Neural cell (in vitro differentiated cells): ENCODE results near the gene GAS7. TPM values are rescaled to one million over a fixed set of nuclear protein-coding genes. Genes with fewer than 3 reads are reported as not detected.
"Not testable (repeated sequence)": the region's sequence is repeated elsewhere in the genome, so short reads cannot be mapped to it uniquely, and the experiment has no call there.

ENCODE experiments used
- H2AFZ ChIP-seq: fragments of 200-600, 300-800 bp; sonication (generic), shearing (Covaris generic); 2 replicates; pipeline ENCODE4 v1.6.0; 2014; ENCODE audit warnings: low read depth, mild to moderate bottlenecking, antibody characterized with exemption, low read length, moderate library complexity
- H3F3A ChIP-seq: fragments of 200-600 bp; shearing (Covaris generic); 2 replicates; pipeline ENCODE4 v1.6.1; 2016; ENCODE audit warnings: mild to moderate bottlenecking, moderate library complexity, mixed read lengths, antibody characterized with exemption, low read length; ENCODE audit not compliant: insufficient read depth, poor library complexity, severe bottlenecking
- H3K27ac ChIP-seq: fragments of 200-600, 300-800 bp; sonication (generic), shearing (Covaris generic); 2 replicates; pipeline ENCODE4 v1.5.1; 2014; ENCODE audit warnings: mild to moderate bottlenecking, low read length, moderate library complexity
- H3K27me3 ChIP-seq: fragments of 300-800, 200-600 bp; sonication (generic), shearing (Covaris generic); 2 replicates; pipeline ENCODE4 v1.6.0; 2014; ENCODE audit warnings: mild to moderate bottlenecking, low read depth, low read length, moderate library complexity; ENCODE audit not compliant: insufficient read depth
- H3K36me3 ChIP-seq: fragments of 300-800, 200-600 bp; sonication (generic), shearing (Covaris generic); 2 replicates; pipeline ENCODE4 v1.5.1; 2014; ENCODE audit warnings: mild to moderate bottlenecking, antibody characterized with exemption, low read length, moderate library complexity; ENCODE audit not compliant: insufficient read depth
- H3K4me2 ChIP-seq: fragments of 300-800, 200-600 bp; sonication (generic), shearing (Covaris generic); 2 replicates; pipeline ENCODE4 v1.6.0; 2014; ENCODE audit warnings: mild to moderate bottlenecking, low read length
- H3K4me3 ChIP-seq: fragments of 300-800, 200-600 bp; sonication (generic), shearing (Covaris generic); 2 replicates; pipeline ENCODE4 v1.5.1; 2014; ENCODE audit warnings: mild to moderate bottlenecking, low read length, moderate library complexity
- H3K79me2 ChIP-seq: fragments of 200-600 bp; shearing (Covaris generic); replicated peaks from 2 replicates; pipeline ENCODE4 v1.6.0; 2014; ENCODE audit warnings: mild to moderate bottlenecking, low read length, moderate library complexity; ENCODE audit not compliant: insufficient read depth
- H3K9ac ChIP-seq: fragments of 300-800, 200-600 bp; sonication (generic), shearing (Covaris generic); 2 replicates; pipeline ENCODE4 v1.6.1; 2016; ENCODE audit warnings: mild to moderate bottlenecking, low read length, mixed read lengths
- H3K9me2 ChIP-seq: fragments of 200-600 bp; shearing (Covaris generic); 2 replicates; pipeline ENCODE4 v1.6.1; 2016; ENCODE audit warnings: mild to moderate bottlenecking, low read length, mixed read lengths; ENCODE audit not compliant: insufficient read depth
- H3K9me3 ChIP-seq: fragments of 200-600, 300-800 bp; sonication (generic), shearing (Covaris generic); 2 replicates; pipeline ENCODE4 v1.6.1; 2016; ENCODE audit warnings: mild to moderate bottlenecking, mixed run types, low read length, moderate library complexity, mixed read lengths
- H4K20me1 ChIP-seq: fragments of 200-600 bp; shearing (Covaris generic); 2 replicates; pipeline ENCODE4 v1.6.1; 2016; ENCODE audit warnings: mild to moderate bottlenecking, mixed run types; ENCODE audit not compliant: insufficient read depth
- EP300 ChIP-seq: fragments of 450-650 bp; conservative IDR thresholded peaks from 2 replicates; pipeline ENCODE4 v1.6.1; 2014; ENCODE audit warnings: antibody characterized with exemption, mild to moderate bottlenecking, moderate library complexity; ENCODE audit not compliant: poor library complexity, severe bottlenecking
- EZH2 ChIP-seq: fragments of 200-600, 300-800 bp; shearing (Covaris generic), sonication (generic); IDR thresholded peaks from 2 replicates; pipeline ENCODE4 v1.6.1; 2014; ENCODE audit warnings: antibody characterized with exemption, low read length, borderline replicate concordance, mild to moderate bottlenecking; ENCODE audit not compliant: insufficient read depth, poor library complexity, severe bottlenecking
- MXI1 ChIP-seq: fragments of 450-650 bp; conservative IDR thresholded peaks from 2 replicates; pipeline ENCODE4 v1.6.1; 2014; ENCODE audit warnings: antibody characterized with exemption, mild to moderate bottlenecking; ENCODE audit not compliant: poor library complexity, severe bottlenecking
- POLR2AphosphoS5 ChIP-seq: IDR thresholded peaks from 2 replicates; pipeline ENCODE4 v1.6.1; 2012
- RAD21 ChIP-seq: fragments of 450-650 bp; conservative IDR thresholded peaks from 2 replicates; pipeline ENCODE4 v1.6.1; 2014; ENCODE audit warnings: antibody characterized with exemption, mild to moderate bottlenecking, moderate library complexity
- SMC3 ChIP-seq: fragments of 450-650 bp; conservative IDR thresholded peaks from 2 replicates; pipeline ENCODE4 v1.6.1; 2014; ENCODE audit warnings: antibody characterized with exemption, mild to moderate bottlenecking, moderate library complexity; ENCODE audit not compliant: poor library complexity
- TAF1 ChIP-seq: IDR thresholded peaks from 2 replicates; pipeline ENCODE4 v1.6.1; 2012; ENCODE audit warnings: low read depth
- polyA plus RNA-seq: library from polyadenylated mRNA; depleted of rRNA; stranded (reverse); fragments of >200 nt; gene quantifications from 2 replicates; pipeline ENCODE4 v1.2.3, GENCODE V29; 2014
- TF ChIP-seq, protein P1 (sequence below): IDR thresholded peaks from 2 replicates; pipeline ENCODE4 v1.6.1; 2012; ENCODE audit warnings: borderline replicate concordance
- TF ChIP-seq, protein P2 (sequence below): fragments of 450-650 bp; IDR thresholded peaks from 2 replicates; pipeline ENCODE4 v1.5.1; 2014; ENCODE audit warnings: antibody characterized with exemption, mild to moderate bottlenecking, moderate library complexity; ENCODE audit not compliant: poor library complexity, severe bottlenecking

The GAS7 gene
- polyA plus RNA-seq, 1 donor from 2014 or later, result 23.6 TPM

- not testable (repeated sequence) for H3K4me2 ChIP-seq, H3K36me3 ChIP-seq, H4K20me1 ChIP-seq, H3K9me3 ChIP-seq, H3K4me3 ChIP-seq, H3K27me3 ChIP-seq, H3K9ac ChIP-seq, H3F3A ChIP-seq, H3K27ac ChIP-seq, H3K9me2 ChIP-seq, H2AFZ ChIP-seq, H3K79me2 ChIP-seq
Observed at GRCh38 chr17:10095295-10095694, 103.1 kb downstream of the GAS7 start.

- Histone ChIP-seq H3K9me2 (no peaks in the 10 kb centered on the region), H3K36me3 (no peaks in the 10 kb centered on the region), H3K9me3 (no peaks in the 10 kb centered on the region), H2AFZ (no peak overlapping the region), H3K27ac (no peak overlapping the region), H3K79me2 (no peaks in the 10 kb centered on the region), H3K4me2 (no peak overlapping the region), H4K20me1 (no peaks in the 10 kb centered on the region), H3K9ac (no peak overlapping the region), H3K27me3 (no peaks in the 10 kb centered on the region), H3F3A (no peaks in the 10 kb centered on the region), H3K4me3 (no peak overlapping the region)
- TF ChIP-seq, protein P1, sequence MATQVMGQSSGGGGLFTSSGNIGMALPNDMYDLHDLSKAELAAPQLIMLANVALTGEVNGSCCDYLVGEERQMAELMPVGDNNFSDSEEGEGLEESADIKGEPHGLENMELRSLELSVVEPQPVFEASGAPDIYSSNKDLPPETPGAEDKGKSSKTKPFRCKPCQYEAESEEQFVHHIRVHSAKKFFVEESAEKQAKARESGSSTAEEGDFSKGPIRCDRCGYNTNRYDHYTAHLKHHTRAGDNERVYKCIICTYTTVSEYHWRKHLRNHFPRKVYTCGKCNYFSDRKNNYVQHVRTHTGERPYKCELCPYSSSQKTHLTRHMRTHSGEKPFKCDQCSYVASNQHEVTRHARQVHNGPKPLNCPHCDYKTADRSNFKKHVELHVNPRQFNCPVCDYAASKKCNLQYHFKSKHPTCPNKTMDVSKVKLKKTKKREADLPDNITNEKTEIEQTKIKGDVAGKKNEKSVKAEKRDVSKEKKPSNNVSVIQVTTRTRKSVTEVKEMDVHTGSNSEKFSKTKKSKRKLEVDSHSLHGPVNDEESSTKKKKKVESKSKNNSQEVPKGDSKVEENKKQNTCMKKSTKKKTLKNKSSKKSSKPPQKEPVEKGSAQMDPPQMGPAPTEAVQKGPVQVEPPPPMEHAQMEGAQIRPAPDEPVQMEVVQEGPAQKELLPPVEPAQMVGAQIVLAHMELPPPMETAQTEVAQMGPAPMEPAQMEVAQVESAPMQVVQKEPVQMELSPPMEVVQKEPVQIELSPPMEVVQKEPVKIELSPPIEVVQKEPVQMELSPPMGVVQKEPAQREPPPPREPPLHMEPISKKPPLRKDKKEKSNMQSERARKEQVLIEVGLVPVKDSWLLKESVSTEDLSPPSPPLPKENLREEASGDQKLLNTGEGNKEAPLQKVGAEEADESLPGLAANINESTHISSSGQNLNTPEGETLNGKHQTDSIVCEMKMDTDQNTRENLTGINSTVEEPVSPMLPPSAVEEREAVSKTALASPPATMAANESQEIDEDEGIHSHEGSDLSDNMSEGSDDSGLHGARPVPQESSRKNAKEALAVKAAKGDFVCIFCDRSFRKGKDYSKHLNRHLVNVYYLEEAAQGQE, result no peak
- TF ChIP-seq TAF1 (no peak), POLR2AphosphoS5 (no peak), RAD21 (no peak), SMC3 (no peak), MXI1 (no peak), EP300 (no peak), EZH2 (no peak)
- TF ChIP-seq, protein P2, sequence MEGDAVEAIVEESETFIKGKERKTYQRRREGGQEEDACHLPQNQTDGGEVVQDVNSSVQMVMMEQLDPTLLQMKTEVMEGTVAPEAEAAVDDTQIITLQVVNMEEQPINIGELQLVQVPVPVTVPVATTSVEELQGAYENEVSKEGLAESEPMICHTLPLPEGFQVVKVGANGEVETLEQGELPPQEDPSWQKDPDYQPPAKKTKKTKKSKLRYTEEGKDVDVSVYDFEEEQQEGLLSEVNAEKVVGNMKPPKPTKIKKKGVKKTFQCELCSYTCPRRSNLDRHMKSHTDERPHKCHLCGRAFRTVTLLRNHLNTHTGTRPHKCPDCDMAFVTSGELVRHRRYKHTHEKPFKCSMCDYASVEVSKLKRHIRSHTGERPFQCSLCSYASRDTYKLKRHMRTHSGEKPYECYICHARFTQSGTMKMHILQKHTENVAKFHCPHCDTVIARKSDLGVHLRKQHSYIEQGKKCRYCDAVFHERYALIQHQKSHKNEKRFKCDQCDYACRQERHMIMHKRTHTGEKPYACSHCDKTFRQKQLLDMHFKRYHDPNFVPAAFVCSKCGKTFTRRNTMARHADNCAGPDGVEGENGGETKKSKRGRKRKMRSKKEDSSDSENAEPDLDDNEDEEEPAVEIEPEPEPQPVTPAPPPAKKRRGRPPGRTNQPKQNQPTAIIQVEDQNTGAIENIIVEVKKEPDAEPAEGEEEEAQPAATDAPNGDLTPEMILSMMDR, result no peak
Observed at GRCh38 chr17:10094797-10095196, 103.6 kb downstream of the GAS7 start.

DNA sequence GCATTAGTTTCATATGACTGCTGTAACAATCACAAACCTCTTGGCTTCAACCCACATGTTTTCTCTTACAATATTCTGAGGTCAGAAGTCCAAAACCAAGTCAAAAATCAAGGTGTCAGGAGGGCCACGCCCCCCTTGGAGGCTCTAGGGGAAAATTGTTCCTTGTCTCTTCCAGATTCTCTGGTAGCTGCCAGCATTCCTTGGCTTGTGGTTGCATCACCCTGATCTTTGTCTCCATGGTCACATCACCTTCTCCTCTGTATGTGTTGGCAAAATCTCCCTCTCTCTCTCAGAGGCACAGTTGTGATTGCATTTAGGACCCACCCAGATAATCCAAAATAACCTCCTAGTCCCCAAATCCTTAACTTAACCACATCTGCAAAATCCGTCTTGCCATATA lies 105.8 kb downstream of the GAS7 start:
- Histone ChIP-seq H3K27me3 (no peaks in the 10 kb centered on the region), H3K9me3 (no peaks in the 10 kb centered on the region), H3K36me3 (no peaks in the 10 kb centered on the region), H3K9me2 (no peaks in the 10 kb centered on the region), H3F3A (no peaks in the 10 kb centered on the region), H2AFZ (no peak overlapping the region), H3K79me2 (no peaks in the 10 kb centered on the region), H3K4me3 (no peak overlapping the region), H4K20me1 (no peaks in the 10 kb centered on the region), H3K27ac (no peak overlapping the region), H3K4me2 (no peak overlapping the region), H3K9ac (no peak overlapping the region)
- TF ChIP-seq POLR2AphosphoS5, result no peak
- no peak for TF ChIP-seq SMC3
- TF ChIP-seq, protein P1, result no peak
- TF ChIP-seq, protein P2, result no peak
- no peak for TF ChIP-seq EZH2
- TF ChIP-seq MXI1, result no peak
- TF ChIP-seq TAF1, result no peak
- no peak for TF ChIP-seq RAD21
